ENCODE data around the gene RBFOX2.

DNA sequence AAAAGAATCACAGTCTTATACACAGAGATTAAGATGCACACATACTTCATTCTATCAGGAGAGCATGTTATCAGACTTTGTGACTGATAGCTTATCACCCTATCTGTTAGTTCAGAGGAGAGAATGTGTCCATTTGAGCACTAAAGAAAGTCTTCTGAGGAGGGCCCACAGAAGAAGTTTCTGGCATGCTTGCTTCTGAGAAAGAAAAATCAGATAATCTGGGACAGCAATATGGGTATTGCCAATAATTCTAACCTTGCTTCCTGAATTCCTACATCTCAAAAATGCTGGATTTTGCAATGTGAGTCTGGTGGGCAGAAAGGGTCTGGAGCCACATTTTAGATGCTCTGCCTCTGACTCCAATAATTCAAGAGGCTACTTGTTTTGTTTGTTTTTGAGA lies 128.9 kb downstream of the RBFOX2 start:
- TF ChIP-seq YY1 (IDR thresholded peaks at IDR 0.05; ENCODE audit: low read depth) (no peak), GABPA (IDR thresholded peaks at IDR 0.05; ENCODE audit: low read depth) (no peak), SIN3A (IDR thresholded peaks at IDR 0.05; ENCODE audit: borderline replicate concordance, low read depth, low read length) (no peak), TAF1 (IDR thresholded peaks at IDR 0.05; ENCODE audit: borderline replicate concordance, low read depth, low read length) (no peak)
- TF ChIP-seq, protein P1, sequence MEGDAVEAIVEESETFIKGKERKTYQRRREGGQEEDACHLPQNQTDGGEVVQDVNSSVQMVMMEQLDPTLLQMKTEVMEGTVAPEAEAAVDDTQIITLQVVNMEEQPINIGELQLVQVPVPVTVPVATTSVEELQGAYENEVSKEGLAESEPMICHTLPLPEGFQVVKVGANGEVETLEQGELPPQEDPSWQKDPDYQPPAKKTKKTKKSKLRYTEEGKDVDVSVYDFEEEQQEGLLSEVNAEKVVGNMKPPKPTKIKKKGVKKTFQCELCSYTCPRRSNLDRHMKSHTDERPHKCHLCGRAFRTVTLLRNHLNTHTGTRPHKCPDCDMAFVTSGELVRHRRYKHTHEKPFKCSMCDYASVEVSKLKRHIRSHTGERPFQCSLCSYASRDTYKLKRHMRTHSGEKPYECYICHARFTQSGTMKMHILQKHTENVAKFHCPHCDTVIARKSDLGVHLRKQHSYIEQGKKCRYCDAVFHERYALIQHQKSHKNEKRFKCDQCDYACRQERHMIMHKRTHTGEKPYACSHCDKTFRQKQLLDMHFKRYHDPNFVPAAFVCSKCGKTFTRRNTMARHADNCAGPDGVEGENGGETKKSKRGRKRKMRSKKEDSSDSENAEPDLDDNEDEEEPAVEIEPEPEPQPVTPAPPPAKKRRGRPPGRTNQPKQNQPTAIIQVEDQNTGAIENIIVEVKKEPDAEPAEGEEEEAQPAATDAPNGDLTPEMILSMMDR (IDR thresholded peaks at IDR 0.05), result no peak
- TF ChIP-seq, protein P2, sequence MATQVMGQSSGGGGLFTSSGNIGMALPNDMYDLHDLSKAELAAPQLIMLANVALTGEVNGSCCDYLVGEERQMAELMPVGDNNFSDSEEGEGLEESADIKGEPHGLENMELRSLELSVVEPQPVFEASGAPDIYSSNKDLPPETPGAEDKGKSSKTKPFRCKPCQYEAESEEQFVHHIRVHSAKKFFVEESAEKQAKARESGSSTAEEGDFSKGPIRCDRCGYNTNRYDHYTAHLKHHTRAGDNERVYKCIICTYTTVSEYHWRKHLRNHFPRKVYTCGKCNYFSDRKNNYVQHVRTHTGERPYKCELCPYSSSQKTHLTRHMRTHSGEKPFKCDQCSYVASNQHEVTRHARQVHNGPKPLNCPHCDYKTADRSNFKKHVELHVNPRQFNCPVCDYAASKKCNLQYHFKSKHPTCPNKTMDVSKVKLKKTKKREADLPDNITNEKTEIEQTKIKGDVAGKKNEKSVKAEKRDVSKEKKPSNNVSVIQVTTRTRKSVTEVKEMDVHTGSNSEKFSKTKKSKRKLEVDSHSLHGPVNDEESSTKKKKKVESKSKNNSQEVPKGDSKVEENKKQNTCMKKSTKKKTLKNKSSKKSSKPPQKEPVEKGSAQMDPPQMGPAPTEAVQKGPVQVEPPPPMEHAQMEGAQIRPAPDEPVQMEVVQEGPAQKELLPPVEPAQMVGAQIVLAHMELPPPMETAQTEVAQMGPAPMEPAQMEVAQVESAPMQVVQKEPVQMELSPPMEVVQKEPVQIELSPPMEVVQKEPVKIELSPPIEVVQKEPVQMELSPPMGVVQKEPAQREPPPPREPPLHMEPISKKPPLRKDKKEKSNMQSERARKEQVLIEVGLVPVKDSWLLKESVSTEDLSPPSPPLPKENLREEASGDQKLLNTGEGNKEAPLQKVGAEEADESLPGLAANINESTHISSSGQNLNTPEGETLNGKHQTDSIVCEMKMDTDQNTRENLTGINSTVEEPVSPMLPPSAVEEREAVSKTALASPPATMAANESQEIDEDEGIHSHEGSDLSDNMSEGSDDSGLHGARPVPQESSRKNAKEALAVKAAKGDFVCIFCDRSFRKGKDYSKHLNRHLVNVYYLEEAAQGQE (IDR thresholded peaks at IDR 0.05; ENCODE audit: low read depth, low read length), result no peak
- TF ChIP-seq, protein P3, sequence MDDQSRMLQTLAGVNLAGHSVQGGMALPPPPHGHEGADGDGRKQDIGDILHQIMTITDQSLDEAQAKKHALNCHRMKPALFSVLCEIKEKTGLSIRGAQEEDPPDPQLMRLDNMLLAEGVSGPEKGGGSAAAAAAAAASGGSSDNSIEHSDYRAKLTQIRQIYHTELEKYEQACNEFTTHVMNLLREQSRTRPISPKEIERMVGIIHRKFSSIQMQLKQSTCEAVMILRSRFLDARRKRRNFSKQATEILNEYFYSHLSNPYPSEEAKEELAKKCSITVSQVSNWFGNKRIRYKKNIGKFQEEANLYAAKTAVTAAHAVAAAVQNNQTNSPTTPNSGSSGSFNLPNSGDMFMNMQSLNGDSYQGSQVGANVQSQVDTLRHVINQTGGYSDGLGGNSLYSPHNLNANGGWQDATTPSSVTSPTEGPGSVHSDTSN (IDR thresholded peaks at IDR 0.05), result no peak
